H9 (cell line): ENCODE results near the gene GTPBP6. TPM values are rescaled to one million over a fixed set of nuclear protein-coding genes. Genes with fewer than 3 reads are reported as not detected.

Experiments used
- DNase-seq: peaks from one replicate; pipeline ENCODE4 v3.0.0-alpha.2; 2017
- H2AFZ ChIP-seq: one replicate; pipeline ENCODE4 v1.6.1; 2013; ENCODE audit warnings: mild to moderate bottlenecking, low read length, control low read depth, moderate library complexity
- H2AK5ac ChIP-seq: 2 replicates; pipeline ENCODE4 v1.6.1; 2013; ENCODE audit warnings: low read length, control low read depth, mixed read lengths; ENCODE audit not compliant: insufficient read length
- H2BK120ac ChIP-seq: one replicate; pipeline ENCODE4 v1.6.1; 2013; ENCODE audit warnings: low read depth, mild to moderate bottlenecking, low read length, control low read depth, inconsistent platforms; ENCODE audit not compliant: poor library complexity, severe bottlenecking
- H2BK12ac ChIP-seq: 2 replicates; pipeline ENCODE4 v1.6.1; 2013; ENCODE audit warnings: low read length, control low read depth, mixed read lengths, low read depth; ENCODE audit not compliant: insufficient read length
- H2BK15ac ChIP-seq: 2 replicates; pipeline ENCODE4 v1.6.1; 2013; ENCODE audit warnings: low read depth, low read length, control low read depth
- H2BK20ac ChIP-seq: one replicate; pipeline ENCODE4 v1.6.1; 2013; ENCODE audit warnings: low read depth, mild to moderate bottlenecking, low read length, control low read depth, inconsistent platforms; ENCODE audit not compliant: poor library complexity, severe bottlenecking
- H2BK5ac ChIP-seq: 2 replicates; pipeline ENCODE4 v1.6.1; 2013; ENCODE audit warnings: low read length, control low read depth, mixed read lengths; ENCODE audit not compliant: insufficient read length
- H3K14ac ChIP-seq: 2 replicates; pipeline ENCODE4 v1.6.1; 2013; ENCODE audit warnings: low read length, control low read depth; ENCODE audit not compliant: insufficient read depth
- H3K18ac ChIP-seq: 2 replicates; pipeline ENCODE4 v1.6.1; 2013; ENCODE audit warnings: low read depth, mild to moderate bottlenecking, mixed read lengths, low read length, control low read depth; ENCODE audit not compliant: insufficient read length
- H3K23ac ChIP-seq: 2 replicates; pipeline ENCODE4 v1.6.1; 2013; ENCODE audit warnings: low read length, control low read depth, mixed read lengths, low read depth; ENCODE audit not compliant: insufficient read length
- H3K23me2 ChIP-seq: 2 replicates; pipeline ENCODE4 v1.6.1; 2013; ENCODE audit warnings: low read depth, mild to moderate bottlenecking, mixed read lengths, low read length, control low read depth; ENCODE audit not compliant: insufficient read length, poor library complexity, severe bottlenecking
- H3K27ac ChIP-seq: 2 replicates; pipeline ENCODE4 v1.5.1; 2013; ENCODE audit warnings: low read length, control low read depth, mixed read lengths, low read depth; ENCODE audit not compliant: insufficient read length
- H3K27me3 ChIP-seq: 2 replicates; pipeline ENCODE4 v1.6.1; 2013; ENCODE audit warnings: low read length, control low read depth, inconsistent platforms; ENCODE audit not compliant: insufficient read depth
- H3K4ac ChIP-seq: 2 replicates; pipeline ENCODE4 v1.6.1; 2013; ENCODE audit warnings: low read depth, mild to moderate bottlenecking, control low read depth, inconsistent platforms, low read length, moderate library complexity
- H3K4me1 ChIP-seq: 2 replicates; pipeline ENCODE4 v1.6.1; 2013; ENCODE audit warnings: low read length, control low read depth, inconsistent platforms; ENCODE audit not compliant: insufficient read depth
- H3K4me2 ChIP-seq: 2 replicates; pipeline ENCODE4 v1.6.1; 2013; ENCODE audit warnings: low read length, control low read depth, mixed read lengths; ENCODE audit not compliant: insufficient read length, insufficient read depth
- H3K56ac ChIP-seq: 2 replicates; pipeline ENCODE4 v1.6.1; 2013; ENCODE audit warnings: low read depth, mild to moderate bottlenecking, mixed read lengths, low read length, control low read depth; ENCODE audit not compliant: insufficient read length
- H3K79me1 ChIP-seq: 2 replicates; pipeline ENCODE4 v1.6.1; 2013; ENCODE audit warnings: low read depth, mild to moderate bottlenecking, moderate library complexity, low read length, control low read depth, inconsistent platforms; ENCODE audit not compliant: insufficient read depth, poor library complexity, severe bottlenecking
- H3K79me2 ChIP-seq: 2 replicates; pipeline ENCODE4 v1.6.1; 2013; ENCODE audit warnings: low read length, control low read depth, inconsistent platforms; ENCODE audit not compliant: insufficient read depth
- H3K9ac ChIP-seq: 2 replicates; pipeline ENCODE4 v1.6.1; 2013; ENCODE audit warnings: low read length, control low read depth, mixed read lengths; ENCODE audit not compliant: insufficient read length; ENCODE audit errors: extremely low read depth
- H3K9me3 ChIP-seq: one replicate; pipeline ENCODE4 v1.6.1; 2013; ENCODE audit warnings: low read depth, low read length, inconsistent platforms; ENCODE audit not compliant: control insufficient read depth
- H3T11ph ChIP-seq: one replicate; pipeline ENCODE4 v1.6.1; 2013; ENCODE audit warnings: mild to moderate bottlenecking, low read length, control low read depth, inconsistent platforms
- H4K20me1 ChIP-seq: one replicate; pipeline ENCODE4 v1.6.1; 2013; ENCODE audit not compliant: control insufficient read depth, insufficient read length, insufficient read depth
- H4K5ac ChIP-seq: 2 replicates; pipeline ENCODE4 v1.6.1; 2013; ENCODE audit warnings: low read depth, mild to moderate bottlenecking, mixed read lengths, low read length, control low read depth; ENCODE audit not compliant: insufficient read length
- H4K8ac ChIP-seq: replicated peaks from 2 replicates; pipeline ENCODE4 v1.6.1; 2013; ENCODE audit warnings: low read length, control low read depth, mixed read lengths, low read depth; ENCODE audit not compliant: insufficient read length
- H4K91ac ChIP-seq: 2 replicates; pipeline ENCODE4 v1.6.1; 2013; ENCODE audit warnings: low read depth, mild to moderate bottlenecking, moderate library complexity, mixed read lengths, low read length, control low read depth; ENCODE audit not compliant: insufficient read length
- H3K27ac Mint-ChIP-seq, 3 experiments: 2 replicates in 2 of 3; 3 replicates in 1 of 3; pipeline ENCODE4 v1.8.0; 2020 to 2021; ENCODE audit warnings: mixed read lengths in 3 of 3, mild to moderate bottlenecking in 1 of 3, moderate library complexity in 1 of 3
- H3K27me3 Mint-ChIP-seq: 2 replicates; pipeline ENCODE4 v1.8.0; 2021; ENCODE audit warnings: low read depth, mild to moderate bottlenecking, moderate library complexity, mixed read lengths
- H3K36me3 Mint-ChIP-seq, 3 experiments: 2 replicates in 2 of 3; 3 replicates in 1 of 3; pipeline ENCODE4 v1.8.0; 2020 to 2021; ENCODE audit warnings: low read depth in 3 of 3, mixed read lengths in 3 of 3; ENCODE audit not compliant: insufficient read depth in 1 of 3
- H3K4me1 Mint-ChIP-seq, 2 experiments: 2 replicates each; pipeline ENCODE4 v1.8.0; 2020; ENCODE audit warnings: mixed read lengths in 2 of 2
- H3K4me3 Mint-ChIP-seq, 2 experiments: 2 replicates in 1 of 2; 3 replicates in 1 of 2; pipeline ENCODE4 v1.8.0; 2020 to 2021; ENCODE audit warnings: mild to moderate bottlenecking in 2 of 2, mixed read lengths in 2 of 2, moderate library complexity in 1 of 2
- H3K9me3 Mint-ChIP-seq, 2 experiments: 2 replicates in 1 of 2; 3 replicates in 1 of 2; pipeline ENCODE4 v1.8.0; 2020; ENCODE audit warnings: mild to moderate bottlenecking in 2 of 2, mixed read lengths in 2 of 2, moderate library complexity in 1 of 2
- CTCF ChIP-seq: fragments of 200-600 bp; sonication (generic); conservative IDR thresholded peaks from 3 replicates; pipeline ENCODE4 v1.8.0; 2021; ENCODE audit warnings: antibody characterized with exemption, mild to moderate bottlenecking
- WGBS: extraction: QIAGEN DNeasy Blood & Tissue Kit; methylation state at CpG from one replicate; pipeline ENCODE4 v1.1.7; 2013; ENCODE audit warnings: missing lambda C conversion rate, low lambda C conversion rate, mixed read lengths; ENCODE audit not compliant: insufficient read length; ENCODE audit errors: extremely low coverage; 5-methylcytosine and 5-hydroxymethylcytosine counted together
- total RNA-seq: library from RNA; stranded (reverse); gene quantifications from 2 replicates; pipeline ENCODE4 v1.2.1, GENCODE V29; 2021

The GTPBP6 gene
- total RNA-seq, 1 experiment from 2014 or later, result 64.0 TPM

- H3K18ac ChIP-seq, result no peak overlapping the region
- no peaks in the 10 kb centered on the region for H3K79me2 ChIP-seq
- WGBS, result no CpG with 5 or more reads among the region's 17 CpGs
- no peaks in the 10 kb centered on the region for H4K20me1 ChIP-seq
- no peak overlapping the region for H2AK5ac ChIP-seq
- H3K4me1 ChIP-seq, result no peaks in the 10 kb centered on the region
- no peak overlapping the region for H4K91ac ChIP-seq
- H3T11ph ChIP-seq, result no peak overlapping the region
- Mint-ChIP-seq H3K4me1 (0 out of 4 replicates have a peak, but pooled peaks cover 0 to 2% of the 10 kb centered on the region in 2 experiments), H3K9me3 (peaks cover 1 to 3% of the 10 kb centered on the region in 2 experiments; a peak in 3 of 5 replicates), H3K27me3 (no peaks in the 10 kb centered on the region), H3K36me3 (peaks cover 24 to 43% (median 37%) of the 10 kb centered on the region in 3 experiments), H3K27ac (peak overlapping the region in 1 of 3 experiments; percentile 67; a peak in 2 of 7 replicates), H3K4me3 (no peak overlapping the region)
- H3K4me2 ChIP-seq, result no peak overlapping the region
- no peaks in the 10 kb centered on the region for H3K23me2 ChIP-seq
- no peaks in the 10 kb centered on the region for H3K27me3 ChIP-seq
- H2BK20ac ChIP-seq, result no peak overlapping the region
- no peak overlapping the region for H3K23ac ChIP-seq
- no peaks in the 10 kb centered on the region for H3K79me1 ChIP-seq
- no peak overlapping the region for H3K14ac ChIP-seq
- H3K9me3 ChIP-seq, result no peaks in the 10 kb centered on the region
- no peak overlapping the region for H2BK12ac ChIP-seq
- H4K5ac ChIP-seq, result no peak overlapping the region
- no peak overlapping the region for H3K56ac ChIP-seq
- H2AFZ ChIP-seq, result no peak overlapping the region
- no peak overlapping the region for H2BK15ac ChIP-seq
- H2BK120ac ChIP-seq, result no peak overlapping the region
- H3K9ac ChIP-seq, result no peak overlapping the region
- DNase-seq, result no peak
- H3K27ac ChIP-seq, result no peak overlapping the region
- TF ChIP-seq CTCF, result no peak
- no peak overlapping the region for H2BK5ac ChIP-seq
- no peak overlapping the region for H3K4ac ChIP-seq
- no peak overlapping the region for H4K8ac ChIP-seq
Measured at GRCh38 chrX:335758-336155, 17.2 kb upstream of the GTPBP6 start.
